ENCODE data around the gene SWSAP1.

GRCh38 chr19:11390933-11391680 is 16.6 kb downstream of the SWSAP1 start:
- no peak for TF ChIP-seq GATA2 (IDR thresholded peaks at IDR 0.05; ENCODE audit: low read depth, low read length)
- no peak for TF ChIP-seq GATA3 (IDR thresholded peaks at IDR 0.05; ENCODE audit: low read depth, low read length)
